Hepatic stellate cell (primary cell): ENCODE data around the gene CDC26.
"Not testable (repeated sequence)": the region's sequence is repeated elsewhere in the genome, so short reads cannot be mapped to it uniquely, and the experiment has no call there.

ENCODE experiments used
- DNase-seq: peaks from one replicate; pipeline ENCODE4 v3.0.0; 2011; ENCODE audit warnings: low spot score

Gene CDC26

GRCh38 chr9:113275157-113276131 lies at the start of gene CDC26, which contains the start of gene PRPF4:
Gene CDC26 (minus strand): TSS chr9:113275572. CDS start chr9:113272507, 3,065 bp downstream.
Gene PRPF4 (plus strand): TSS chr9:113275658. CDS start chr9:113275744, 86 bp downstream.
- DNase-seq = peak; percentile 95

- no peak for DNase-seq
These were observed 47.3 kb upstream of the CDC26 start for GRCh38 chr9:113322671-113323070.

- DNase-seq = no peak
These were observed 44.7 kb upstream of the CDC26 start for GRCh38 chr9:113320051-113320450.

GRCh38 chr9:113319054-113319453 lies 43.7 kb upstream of the CDC26 start:
- DNase-seq = no peak

GRCh38 chr9:113317777-113318176 lies 42.4 kb upstream of the CDC26 start:
- DNase-seq = no peak

- no peak for DNase-seq
These were observed 40.7 kb upstream of the CDC26 start for GRCh38 chr9:113316030-113316429.

GRCh38 chr9:113315231-113315630 lies 39.9 kb upstream of the CDC26 start:
- no peak for DNase-seq

- no peak for DNase-seq
These were observed 37.9 kb upstream of the CDC26 start for GRCh38 chr9:113313261-113313660.

GRCh38 chr9:113311961-113312360 lies 36.6 kb upstream of the CDC26 start:
- DNase-seq = no peak

- no peak for DNase-seq
These were observed 35.2 kb upstream of the CDC26 start for GRCh38 chr9:113310538-113310937.

GRCh38 chr9:113309204-113309813 lies 33.9 kb upstream of the CDC26 start:
- DNase-seq = peak; percentile 40

GRCh38 chr9:113307396-113307975 lies 32.1 kb upstream of the CDC26 start:
- DNase-seq = no peak

GRCh38 chr9:113306566-113306965 lies 31.2 kb upstream of the CDC26 start:
- no peak for DNase-seq

- no peak for DNase-seq
These were observed 27.5 kb upstream of the CDC26 start, which contains the start of gene RNF183 for GRCh38 chr9:113302792-113303418. Gene RNF183 (minus strand): TSS chr9:113303376. CDS start chr9:113298184, 5,192 bp downstream.

GRCh38 chr9:113301548-113301947 lies 26.2 kb upstream of the CDC26 start:
- DNase-seq = no peak

GRCh38 chr9:113299800-113300292 lies 24.5 kb upstream of the CDC26 start:
- DNase-seq = peak; percentile 21

GRCh38 chr9:113298924-113299770 lies 23.8 kb upstream of the CDC26 start:
- no peak for DNase-seq

- DNase-seq = no peak
These were observed 22.9 kb upstream of the CDC26 start for GRCh38 chr9:113298311-113298710.

GRCh38 chr9:113296796-113297558 lies 21.6 kb upstream of the CDC26 start:
- DNase-seq = no peak

GRCh38 chr9:113296247-113296646 lies 20.9 kb upstream of the CDC26 start:
- DNase-seq = not testable (repeated sequence)
